Measurements from ENCODE around the gene TRIOBP. TPM values are rescaled to one million over a fixed set of nuclear protein-coding genes. Genes with fewer than 3 reads are reported as not detected.

TRIOBP gene
- total and polyA plus RNA-seq, 2 of the 4 experiments (the other 2 are of a cell fraction), result 46.4 to 69.8 TPM

DNA sequence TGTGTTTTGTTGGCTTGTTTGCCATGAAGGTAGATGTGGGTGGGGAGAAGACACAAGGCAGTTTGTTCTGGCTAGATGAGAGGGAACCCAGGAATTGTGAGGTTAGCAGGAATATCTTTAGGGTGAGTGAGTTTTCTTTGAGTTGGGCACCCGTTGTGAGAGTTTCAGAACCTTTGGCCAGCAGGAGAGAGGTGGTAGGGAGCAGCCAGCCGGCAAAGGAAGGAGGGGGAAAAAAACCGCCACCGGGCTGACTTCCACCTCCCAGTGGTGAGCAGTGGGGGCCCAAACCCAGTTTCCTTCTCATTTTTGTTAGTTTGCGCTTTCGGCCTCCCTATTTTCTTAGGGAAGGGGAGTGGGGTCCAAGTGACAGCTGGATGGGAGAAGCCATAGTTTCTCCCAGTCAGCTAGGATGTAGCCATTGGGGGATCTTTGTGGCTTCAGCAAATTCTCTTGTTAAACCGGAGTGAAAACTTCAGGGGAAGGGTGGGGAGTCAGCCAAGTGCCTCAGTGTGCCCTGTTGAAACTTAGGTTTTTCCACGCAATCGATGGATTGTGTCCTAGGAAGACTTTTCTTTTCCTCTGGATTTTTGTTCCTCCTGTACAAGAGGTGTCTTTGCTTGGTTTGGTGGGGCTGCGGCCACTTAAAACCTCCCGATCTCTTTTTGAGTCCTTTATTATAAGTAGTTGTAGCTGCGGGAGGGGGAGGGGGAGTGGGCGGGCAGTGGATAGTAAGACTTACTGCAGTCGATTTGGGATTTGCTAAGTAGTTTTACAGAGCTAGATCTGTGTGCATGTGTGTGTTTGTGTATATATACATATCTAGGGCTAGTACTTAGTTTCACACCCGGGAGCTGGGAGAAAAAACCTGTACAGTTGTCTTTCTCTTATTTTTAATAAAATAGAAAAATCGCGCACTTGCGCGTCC, 109.8 kb downstream of the TRIOBP start:
- BruUV-seq (replicated peaks), result no TSS peak
- peak overlapping the region; percentile 56 for H2AK5ac ChIP-seq (ENCODE audit: low read depth, low read length)
- H3K23ac ChIP-seq (ENCODE audit: low read depth, low read length), result peak overlapping the region; percentile 93
- H2AK9ac ChIP-seq (replicated peaks; ENCODE audit: low read depth, low read length, poor library complexity), result peak overlapping the region; percentile 73
- peaks cover 5% of the 10 kb centered on the region; the same call in 1 of the 2 replicates for H3K9me1 ChIP-seq (ENCODE audit: insufficient read depth, low read length)
- dilution Hi-C loops (cut with HindIII; ENCODE audit: low sequenced_read_pairs, unreplicated experiment) (no loop called here), intact Hi-C loops (cut with micrococcal nuclease) (loop anchor here (5.0 kb wide), 1 partner anchor 36 kb away; the partner anchor contains the start of gene ANKRD54), in situ Hi-C loops (cut with MboI; ENCODE audit: low sequenced_read_pairs) (no loop called here)
- H2AFZ ChIP-seq (replicated peaks; ENCODE audit: low read length, poor library complexity), result peak overlapping the region; percentile 64
- peak overlapping the region; percentile 34; the same call in 1 of the 2 replicates for H3K56ac ChIP-seq (ENCODE audit: extremely low read depth, insufficient read depth, low read length)
- H3K27me3 ChIP-seq (ENCODE audit: control insufficient read depth, insufficient read depth, low read length), result no peaks in the 10 kb centered on the region
- no peak for TF ChIP-seq MXI1 (IDR thresholded peaks at IDR 0.05; ENCODE audit: borderline replicate concordance, low read depth, low read length)
- peak; percentile 57 for TF ChIP-seq POLR2A (IDR thresholded peaks at IDR 0.05; ENCODE audit: low read depth, low read length)
- H4K20me1 ChIP-seq (ENCODE audit: insufficient read depth, low read length), result peaks cover 8% of the 10 kb centered on the region; the same call in 1 of the 2 replicates
- DNase-seq (peak; percentile 52), ATAC-seq (ENCODE audit: low read depth) (no peak)
- H3K4me2 ChIP-seq (ENCODE audit: low read depth, low read length), result peak overlapping the region; percentile 91
- no peak overlapping the region for H4K5ac ChIP-seq (ENCODE audit: low read depth, low read length)
- H3K79me1 ChIP-seq (ENCODE audit: low read depth in 1 of 2, low read length in 2 of 2), result peaks cover 11 to 44% of the 10 kb centered on the region in 2 experiments; a peak in 3 of 4 replicates
- H3K36me3 ChIP-seq (ENCODE audit: control insufficient read depth, insufficient read depth, low read length), result no peaks in the 10 kb centered on the region
- no peak overlapping the region for H2BK120ac ChIP-seq (ENCODE audit: low read depth, low read length)
- H2BK20ac ChIP-seq (ENCODE audit: low read depth, low read length), result no peak overlapping the region
- H4K91ac ChIP-seq (ENCODE audit: insufficient read depth, low read depth, low read length), result no peak overlapping the region
- peak overlapping the region; percentile 64 for H3K14ac ChIP-seq (replicated peaks; ENCODE audit: low read depth, low read length)
- H3K4me1 ChIP-seq (ENCODE audit: control insufficient read depth, insufficient read depth, low read length), result peaks cover 12% of the 10 kb centered on the region
- 5% methylated on average over 4 of the region's 19 CpGs; no CpG with 5 or more reads in 1 of the 2 experiments for WGBS, 2 experiments (ENCODE audit: extremely low coverage in 2 of 2, insufficient read length in 1 of 2)
- H3K9ac ChIP-seq (ENCODE audit: low read depth, low read length), result peak overlapping the region; percentile 35
- no peaks in the 10 kb centered on the region for H3K9me3 ChIP-seq (ENCODE audit: control insufficient read depth, insufficient read depth, low read length)
- peak overlapping the region; percentile 52 for H3K4me3 ChIP-seq (ENCODE audit: insufficient read depth, low read depth, low read length)
- H3K4ac ChIP-seq (ENCODE audit: low read depth, low read length), result peak overlapping the region; percentile 48
- peak overlapping the region; percentile 4 for H2BK5ac ChIP-seq (ENCODE audit: low read depth, low read length, poor library complexity, severe bottlenecking)
- H3K27ac ChIP-seq (ENCODE audit: insufficient read depth, low read length), result no peak overlapping the region
- H3K18ac ChIP-seq (ENCODE audit: low read depth, low read length), result no peak overlapping the region
- CTCF ChIA-PET, result interaction anchor here (1.0 to 3.2 kb wide), 3 partner anchors 11 to 164 kb away, joined by 3 to 10 read pairs (median 3); no protein-coding TSS in a partner anchor
- peak overlapping the region in 1 of 2 experiments; percentile 19; a peak in 1 of 4 replicates for H4K8ac ChIP-seq (ENCODE audit: low read depth in 2 of 2, low read length in 2 of 2)
- POLR2A ChIA-PET (ENCODE audit: unreplicated experiment), result no interaction called here
- no peak overlapping the region for H2BK15ac ChIP-seq (ENCODE audit: low read depth, low read length)

Measured in IMR-90 (cell line).